Smooth muscle cell (in vitro differentiated cells): ENCODE results near the gene TSSK2. TPM values are rescaled to one million over a fixed set of nuclear protein-coding genes. Genes with fewer than 3 reads are reported as not detected.

ENCODE experiments used
- DNase-seq: peaks from one replicate; lab custom pipeline; 2025; ENCODE audit not compliant: unreplicated experiment; lab: John Stamatoyannopoulos, UW
- H2AFZ ChIP-seq: fragments of 200-600 bp; sonication (generic); 2 replicates; pipeline ENCODE4 v1.6.0; 2016; ENCODE audit warnings: antibody characterized with exemption, low read depth, mild to moderate bottlenecking
- H3F3A ChIP-seq: fragments of 200-600 bp; sonication (generic); 2 replicates; pipeline ENCODE4 v1.6.0; 2017; ENCODE audit warnings: antibody characterized with exemption, low read depth
- H3K27ac ChIP-seq: fragments of 200-600 bp; sonication (generic); 2 replicates; pipeline ENCODE4 v1.5.1; 2016; ENCODE audit warnings: low read depth, mild to moderate bottlenecking
- H3K27me3 ChIP-seq: fragments of 200-600 bp; sonication (generic); 2 replicates; pipeline ENCODE4 v1.6.1; 2016; ENCODE audit warnings: low read depth, mild to moderate bottlenecking
- H3K36me3 ChIP-seq: fragments of 200-600 bp; sonication (generic); 2 replicates; pipeline ENCODE4 v1.5.1; 2016; ENCODE audit warnings: low read depth
- H3K4me1 ChIP-seq: fragments of 200-600 bp; sonication (generic); 2 replicates; pipeline ENCODE4 v1.5.1; 2016; ENCODE audit warnings: low read depth
- H3K4me2 ChIP-seq: fragments of 200-600 bp; sonication (generic); 2 replicates; pipeline ENCODE4 v1.6.0; 2016; ENCODE audit warnings: mild to moderate bottlenecking
- H3K4me3 ChIP-seq: fragments of 200-600 bp; sonication (generic); 2 replicates; pipeline ENCODE4 v1.5.1; 2016; ENCODE audit warnings: mild to moderate bottlenecking
- H3K79me2 ChIP-seq: fragments of 200-600 bp; sonication (generic); 2 replicates; pipeline ENCODE4 v1.6.0; 2016; ENCODE audit warnings: low read depth, mild to moderate bottlenecking
- H3K9ac ChIP-seq: fragments of 200-600 bp; sonication (generic); 2 replicates; pipeline ENCODE4 v1.6.0; 2016; ENCODE audit warnings: low read depth
- H3K9me3 ChIP-seq: fragments of 200-600 bp; sonication (generic); replicated peaks from 2 replicates; pipeline ENCODE4 v1.5.1; 2016; ENCODE audit warnings: low read depth
- H4K20me1 ChIP-seq: fragments of 200-600 bp; sonication (generic); 2 replicates; pipeline ENCODE4 v1.6.0; 2016; ENCODE audit warnings: low read depth
- WGBS: methylation state at CpG from one replicate; pipeline ENCODE4 v1.1.7; 2016; ENCODE audit warnings: low lambda C conversion rate; 5-methylcytosine and 5-hydroxymethylcytosine counted together
- polyA plus RNA-seq: library from polyadenylated mRNA; unstranded; fragments of >200 nt; fragmentation: Nextera tagmentation; extraction: Ambion mirVana; gene quantifications from 2 replicates; pipeline ENCODE4 v1.2.1, GENCODE V29; 2016
- total RNA-seq: library from RNA; depleted of rRNA; stranded (reverse); fragments of >200 nt; gene quantifications from 2 replicates; pipeline ENCODE4 v1.2.3, GENCODE V29; 2014
- TF ChIP-seq, protein P1 (sequence below): fragments of 200-600 bp; sonication (generic); IDR thresholded peaks from 2 replicates; pipeline ENCODE4 v1.5.1; 2017; ENCODE audit warnings: borderline replicate concordance, mild to moderate bottlenecking, antibody characterized with exemption; ENCODE audit not compliant: insufficient read depth, poor library complexity, severe bottlenecking

Gene TSSK2
- total and polyA plus RNA-seq, 2 experiments from 2014 or later: not detected

DNA sequence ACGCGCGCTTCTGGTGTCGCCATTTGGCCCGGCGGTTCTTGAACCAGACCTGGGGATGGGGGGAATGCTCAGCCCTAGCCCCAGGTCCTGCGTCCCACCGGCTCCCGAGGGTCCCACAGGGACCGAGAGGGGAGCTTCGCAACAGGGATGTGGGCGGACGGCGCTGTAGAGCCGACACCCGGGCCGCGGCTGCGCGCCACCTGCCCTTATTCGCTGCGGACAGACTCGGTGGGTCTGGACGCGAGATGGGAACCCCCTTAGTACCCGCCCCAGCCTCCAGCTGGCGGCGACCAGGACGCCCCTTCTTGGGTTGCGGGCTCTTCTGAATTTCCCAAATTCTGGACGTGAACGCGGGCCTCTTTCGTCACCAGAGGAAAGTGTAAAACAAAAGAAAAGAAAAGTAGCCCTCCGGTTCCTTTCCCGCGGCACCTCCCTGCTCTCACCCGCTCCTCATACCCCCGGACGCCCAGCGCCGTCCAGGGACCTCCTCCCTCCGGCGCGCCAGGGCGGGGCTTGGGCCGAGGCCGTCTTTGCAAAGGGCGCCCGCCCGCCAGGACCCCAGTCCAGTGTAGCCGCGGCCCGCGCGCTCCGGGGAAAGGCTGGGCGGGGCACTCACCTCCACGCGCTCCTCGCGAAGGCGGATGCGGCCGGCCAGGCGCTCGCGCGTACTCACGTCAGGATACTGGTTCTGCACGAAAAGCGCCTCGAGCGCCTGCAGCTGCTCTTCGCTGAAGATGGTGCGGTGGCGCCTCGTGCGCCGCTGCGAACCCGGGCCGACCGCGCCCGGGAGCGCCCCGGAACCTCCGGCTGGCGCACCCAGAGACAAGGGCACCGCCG, 18.2 kb downstream of the TSSK2 start:
- H2AFZ ChIP-seq: no peak overlapping the region
- H3K36me3 ChIP-seq: no peaks in the 10 kb centered on the region

DNA sequence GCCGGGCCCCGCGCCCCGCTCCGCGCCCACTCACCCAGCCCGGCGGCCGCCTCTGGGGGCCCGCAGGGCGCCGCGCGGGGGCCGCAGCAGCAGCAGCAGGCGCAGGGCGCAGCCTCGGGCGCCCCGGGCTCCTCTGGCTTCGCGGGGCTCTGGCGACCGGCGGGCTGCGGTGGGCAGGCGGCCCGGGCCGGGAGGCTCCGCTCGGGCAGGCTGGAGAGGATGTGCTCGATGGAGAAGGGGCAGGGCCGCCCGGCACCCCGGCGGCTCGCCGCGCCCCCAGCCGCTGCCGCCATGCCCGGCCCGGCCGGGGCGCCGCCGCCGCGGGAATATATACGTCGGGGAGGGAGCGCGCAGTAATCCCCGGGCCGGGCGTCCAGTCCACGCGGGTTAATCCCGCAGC, 18.9 kb downstream of the TSSK2 start, which contains the start of gene GSC2:
Gene GSC2, minus strand, starts transcription at position 302 of the 400 bp plus-strand sequence. Its CDS starts 9 bp downstream, at position 293.
- TF ChIP-seq, protein P1, sequence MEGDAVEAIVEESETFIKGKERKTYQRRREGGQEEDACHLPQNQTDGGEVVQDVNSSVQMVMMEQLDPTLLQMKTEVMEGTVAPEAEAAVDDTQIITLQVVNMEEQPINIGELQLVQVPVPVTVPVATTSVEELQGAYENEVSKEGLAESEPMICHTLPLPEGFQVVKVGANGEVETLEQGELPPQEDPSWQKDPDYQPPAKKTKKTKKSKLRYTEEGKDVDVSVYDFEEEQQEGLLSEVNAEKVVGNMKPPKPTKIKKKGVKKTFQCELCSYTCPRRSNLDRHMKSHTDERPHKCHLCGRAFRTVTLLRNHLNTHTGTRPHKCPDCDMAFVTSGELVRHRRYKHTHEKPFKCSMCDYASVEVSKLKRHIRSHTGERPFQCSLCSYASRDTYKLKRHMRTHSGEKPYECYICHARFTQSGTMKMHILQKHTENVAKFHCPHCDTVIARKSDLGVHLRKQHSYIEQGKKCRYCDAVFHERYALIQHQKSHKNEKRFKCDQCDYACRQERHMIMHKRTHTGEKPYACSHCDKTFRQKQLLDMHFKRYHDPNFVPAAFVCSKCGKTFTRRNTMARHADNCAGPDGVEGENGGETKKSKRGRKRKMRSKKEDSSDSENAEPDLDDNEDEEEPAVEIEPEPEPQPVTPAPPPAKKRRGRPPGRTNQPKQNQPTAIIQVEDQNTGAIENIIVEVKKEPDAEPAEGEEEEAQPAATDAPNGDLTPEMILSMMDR: no peak
- Histone ChIP-seq H3K27me3 (peaks cover 76% of the 10 kb centered on the region), H3K9ac (no peak within 1 kb of the TSS)

More for the DNA sequence above, 18.2 kb downstream of the TSSK2 start:
- TF ChIP-seq, protein P1: no peak
- Histone ChIP-seq H3K27me3 (peaks cover 76% of the 10 kb centered on the region), H3K4me3 (peak overlapping the region; percentile 5), H3K4me2 (peak overlapping the region; percentile 74), H3K9me3 (no peaks in the 10 kb centered on the region), H3K79me2 (peaks cover 1% of the 10 kb centered on the region), H3K4me1 (no peaks in the 10 kb centered on the region), H3F3A (no peaks in the 10 kb centered on the region), H3K27ac (no peak overlapping the region), H3K9ac (no peak overlapping the region), H4K20me1 (no peaks in the 10 kb centered on the region)
- no peak for DNase-seq
- 10% methylated on average over 90 of the region's 92 CpGs for WGBS

DNA sequence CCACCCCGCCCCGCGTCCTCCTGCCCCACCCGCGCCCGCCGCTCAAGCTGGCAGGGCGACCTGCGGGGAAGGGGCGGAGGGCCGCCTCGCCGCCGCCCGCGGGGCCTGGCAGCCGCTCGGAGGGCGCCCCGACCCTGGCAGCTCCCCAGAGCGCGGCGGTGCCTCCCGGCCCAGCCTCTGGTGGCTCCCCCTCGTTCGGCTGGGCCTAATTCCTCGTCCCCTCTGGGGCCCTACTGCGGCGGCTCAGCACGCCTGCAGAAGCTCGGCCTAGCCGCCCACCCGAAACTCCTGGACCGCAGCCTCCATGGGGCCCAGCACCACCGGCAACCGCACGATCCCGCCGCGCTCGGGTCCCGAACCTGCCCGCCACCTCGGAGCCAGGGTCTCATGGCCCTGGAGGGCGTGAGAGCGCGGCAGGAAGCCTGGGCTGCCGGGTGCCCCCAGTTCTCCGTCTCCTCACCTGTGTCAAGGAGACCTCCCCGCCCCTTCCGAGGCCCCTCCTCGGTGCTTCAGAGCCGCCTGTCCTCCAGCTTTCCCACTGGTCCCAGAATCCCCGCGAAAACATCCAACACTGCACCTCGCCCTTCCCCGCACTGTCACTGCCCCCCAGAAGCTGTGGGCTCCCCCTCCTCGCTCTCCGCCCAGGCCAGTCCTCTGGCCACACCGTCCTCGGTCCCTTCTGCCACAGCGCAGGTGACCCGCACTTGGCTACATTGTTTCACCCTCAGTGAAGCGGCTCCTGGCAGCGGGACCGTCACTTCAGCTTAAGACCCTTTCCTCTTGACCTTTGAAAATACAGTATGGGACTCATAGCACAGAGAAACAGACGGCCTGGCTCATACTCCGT, 19.6 kb downstream of the TSSK2 start:
- no peaks in the 10 kb centered on the region for H3K4me1 ChIP-seq
- WGBS: 30% methylated on average over 41 of the region's 68 CpGs
- no peak overlapping the region for H3K4me2 ChIP-seq
- no peak overlapping the region for H2AFZ ChIP-seq
- DNase-seq: no peak
- TF ChIP-seq, protein P1: no peak
- no peak overlapping the region for H3K9ac ChIP-seq
- H3K36me3 ChIP-seq: no peaks in the 10 kb centered on the region
- no peaks in the 10 kb centered on the region for H4K20me1 ChIP-seq
- peaks cover 76% of the 10 kb centered on the region for H3K27me3 ChIP-seq
- no peaks in the 10 kb centered on the region for H3F3A ChIP-seq
- no peaks in the 10 kb centered on the region for H3K9me3 ChIP-seq
- no peaks in the 10 kb centered on the region for H3K79me2 ChIP-seq
- H3K27ac ChIP-seq: no peak overlapping the region
- no peak overlapping the region for H3K4me3 ChIP-seq

More for the DNA sequence above, 18.9 kb downstream of the TSSK2 start, which contains the start of gene GSC2:
- no peaks in the 10 kb centered on the region for H3K4me1 ChIP-seq
- no peak within 1 kb of the TSS for H2AFZ ChIP-seq
- peak within 1 kb of the TSS; percentile 74 for H3K4me2 ChIP-seq
- no peaks in the 10 kb centered on the region for H3K79me2 ChIP-seq
- no peak within 1 kb of the TSS for H3K27ac ChIP-seq
- WGBS: 6% methylated on average over 31 of the region's 59 CpGs
- H3F3A ChIP-seq: no peaks in the 10 kb centered on the region
- peak within 1 kb of the TSS; percentile 5 for H3K4me3 ChIP-seq
- DNase-seq: no peak
- no peaks in the 10 kb centered on the region for H3K36me3 ChIP-seq
- H4K20me1 ChIP-seq: no peaks in the 10 kb centered on the region
- no peaks in the 10 kb centered on the region for H3K9me3 ChIP-seq
